ENCODE measurements around the gene ARHGAP25. TPM values are rescaled to one million over a fixed set of nuclear protein-coding genes. Genes with fewer than 3 reads are reported as not detected.

ARHGAP25 gene
- total and polyA plus RNA-seq, 9 donors, result 8.5 to 30.5 (median 13.0) TPM

DNA sequence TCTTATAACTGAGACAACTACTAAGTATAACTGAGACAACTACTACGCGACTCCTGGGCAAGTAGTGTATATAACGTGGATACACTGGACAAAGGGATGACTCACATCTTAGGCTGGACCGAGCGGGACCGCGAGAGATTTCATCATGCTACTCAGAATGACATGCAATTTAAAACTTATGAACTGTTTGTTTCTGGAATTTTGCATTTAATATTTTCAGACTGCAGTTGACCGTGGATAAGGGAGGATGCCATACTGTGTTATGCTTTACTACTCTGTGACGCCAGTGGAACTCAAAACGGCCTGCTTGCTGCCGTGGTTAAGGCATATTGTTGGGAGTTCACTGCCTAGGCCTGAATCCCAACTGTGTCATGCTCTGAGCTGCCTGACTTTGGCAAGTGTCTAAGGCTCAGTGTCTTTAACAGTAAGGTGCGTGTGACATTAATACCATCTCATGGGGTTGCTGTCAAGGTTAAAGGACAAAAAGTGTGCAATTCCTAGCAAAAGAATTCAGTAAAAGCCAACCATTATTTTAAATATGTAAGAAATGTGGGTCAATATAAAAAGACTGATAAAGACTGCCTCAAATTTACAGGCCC is 72.0 kb downstream of the ARHGAP25 start:
- H3K9me3 ChIP-seq, result no peaks in the 10 kb centered on the region
- intact Hi-C loops (cut with DNase I), result no loop called here
- TF ChIP-seq, protein P1, sequence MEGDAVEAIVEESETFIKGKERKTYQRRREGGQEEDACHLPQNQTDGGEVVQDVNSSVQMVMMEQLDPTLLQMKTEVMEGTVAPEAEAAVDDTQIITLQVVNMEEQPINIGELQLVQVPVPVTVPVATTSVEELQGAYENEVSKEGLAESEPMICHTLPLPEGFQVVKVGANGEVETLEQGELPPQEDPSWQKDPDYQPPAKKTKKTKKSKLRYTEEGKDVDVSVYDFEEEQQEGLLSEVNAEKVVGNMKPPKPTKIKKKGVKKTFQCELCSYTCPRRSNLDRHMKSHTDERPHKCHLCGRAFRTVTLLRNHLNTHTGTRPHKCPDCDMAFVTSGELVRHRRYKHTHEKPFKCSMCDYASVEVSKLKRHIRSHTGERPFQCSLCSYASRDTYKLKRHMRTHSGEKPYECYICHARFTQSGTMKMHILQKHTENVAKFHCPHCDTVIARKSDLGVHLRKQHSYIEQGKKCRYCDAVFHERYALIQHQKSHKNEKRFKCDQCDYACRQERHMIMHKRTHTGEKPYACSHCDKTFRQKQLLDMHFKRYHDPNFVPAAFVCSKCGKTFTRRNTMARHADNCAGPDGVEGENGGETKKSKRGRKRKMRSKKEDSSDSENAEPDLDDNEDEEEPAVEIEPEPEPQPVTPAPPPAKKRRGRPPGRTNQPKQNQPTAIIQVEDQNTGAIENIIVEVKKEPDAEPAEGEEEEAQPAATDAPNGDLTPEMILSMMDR (IDR thresholded peaks at IDR 0.05), result no peak
- TF ChIP-seq POLR2A (IDR thresholded peaks at IDR 0.05), result no peak
- TF ChIP-seq EP300 (IDR thresholded peaks at IDR 0.05), result no peak
- no peaks in the 10 kb centered on the region for H3K27me3 ChIP-seq
- peaks cover 3% of the 10 kb centered on the region for H3K4me1 ChIP-seq (ENCODE audit: insufficient read depth)
- 89 to 92% (median 89%) methylated on average over 12 of the region's 12 CpGs for WGBS, 3 donors
- no peak for DNase-seq
- no peaks in the 10 kb centered on the region for H3K36me3 ChIP-seq
- H3K27ac ChIP-seq, result no peak overlapping the region
- H3K4me3 ChIP-seq, result no peak overlapping the region

DNA sequence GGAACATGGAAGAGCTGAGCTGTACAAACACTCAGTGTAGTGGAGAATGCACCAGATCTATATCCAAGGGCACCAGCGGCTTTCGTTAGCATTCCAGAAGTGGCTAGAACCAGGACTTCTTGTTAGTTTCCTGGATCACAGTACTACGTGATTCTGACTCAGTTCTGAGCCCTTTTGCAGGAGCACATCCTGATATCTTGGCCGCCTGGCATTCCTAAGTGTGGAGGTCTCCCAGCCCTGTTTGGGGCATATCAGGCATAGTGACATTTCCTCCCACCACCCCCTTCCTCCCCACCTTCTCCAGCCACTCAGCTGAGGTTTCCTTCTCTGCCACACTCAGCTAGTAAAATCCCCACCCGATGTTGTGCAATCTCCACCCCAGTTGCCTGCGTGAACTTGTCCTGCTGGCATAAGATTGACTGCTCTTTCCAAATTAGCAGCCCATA is 73.2 kb downstream of the ARHGAP25 start:
- no peaks in the 10 kb centered on the region for H3K9me3 ChIP-seq
- H3K27me3 ChIP-seq, result no peaks in the 10 kb centered on the region
- no peak for DNase-seq
- no peak overlapping the region for H3K27ac ChIP-seq
- WGBS, 3 donors, result 73 to 77% (median 75%) methylated on average over 6 of the region's 6 CpGs
- peaks cover 5% of the 10 kb centered on the region for H3K4me1 ChIP-seq (ENCODE audit: insufficient read depth)
- H3K4me3 ChIP-seq, result no peak overlapping the region
- intact Hi-C loops (cut with DNase I), result no loop called here
- TF ChIP-seq POLR2A (IDR thresholded peaks at IDR 0.05) (no peak), EP300 (IDR thresholded peaks at IDR 0.05) (no peak)
- TF ChIP-seq, protein P1 (IDR thresholded peaks at IDR 0.05), result no peak
- no peaks in the 10 kb centered on the region for H3K36me3 ChIP-seq

DNA sequence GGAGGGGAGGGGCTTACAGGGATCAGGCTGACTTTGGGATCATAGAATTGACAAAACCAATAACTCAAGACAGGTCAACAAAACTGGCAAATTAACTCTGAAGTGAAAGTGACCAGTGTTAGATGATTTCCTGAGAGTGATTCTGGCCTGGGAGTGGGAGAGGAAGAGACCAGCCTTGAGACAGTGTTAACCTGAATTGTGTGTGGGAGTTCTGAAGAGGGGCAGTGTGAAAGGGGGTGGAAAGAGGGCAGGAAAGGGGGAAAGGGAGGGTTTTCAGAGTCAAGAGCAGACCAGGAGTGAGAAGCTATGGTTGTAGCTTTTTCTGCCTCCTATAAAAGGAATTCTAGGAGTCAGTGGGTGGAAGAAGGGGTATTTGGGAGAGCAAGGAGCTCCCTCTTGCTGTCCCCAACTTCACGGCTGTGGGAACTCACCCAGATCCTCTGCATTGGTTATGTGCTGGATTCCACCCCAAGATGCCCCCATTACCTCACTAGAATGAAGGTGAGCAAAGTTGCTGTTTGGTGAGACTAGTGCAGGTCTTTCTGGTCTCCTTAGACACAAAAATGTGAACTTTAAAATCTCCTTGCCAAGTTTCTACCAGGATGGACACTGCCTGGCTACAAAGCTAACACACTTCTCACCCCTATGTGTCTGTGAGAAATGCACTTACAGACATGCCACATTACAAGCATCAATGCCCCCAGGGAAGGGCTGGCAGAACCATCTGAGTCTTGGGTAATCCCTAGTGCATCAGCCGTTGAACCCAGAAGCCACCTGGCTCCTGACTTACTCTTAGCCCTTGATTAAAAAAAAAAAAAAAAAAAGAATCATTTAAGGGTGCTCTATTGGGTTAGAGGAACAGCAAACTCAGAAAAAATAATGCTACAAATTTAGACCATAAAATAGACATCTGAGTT is 75.0 kb downstream of the ARHGAP25 start:
- DNase-seq, result no peak
- H3K27me3 ChIP-seq, result no peaks in the 10 kb centered on the region
- H3K4me1 ChIP-seq (ENCODE audit: insufficient read depth), result peaks cover 8% of the 10 kb centered on the region
- H3K9me3 ChIP-seq, result no peaks in the 10 kb centered on the region
- WGBS, 3 donors, result 78 to 80% (median 80%) methylated on average over 2 of the region's 2 CpGs
- H3K27ac ChIP-seq, result no peak overlapping the region
- H3K36me3 ChIP-seq, result no peaks in the 10 kb centered on the region
- intact Hi-C loops (cut with DNase I), result no loop called here
- H3K4me3 ChIP-seq, result no peak overlapping the region
- TF ChIP-seq, protein P1 (IDR thresholded peaks at IDR 0.05), result no peak
- TF ChIP-seq POLR2A (IDR thresholded peaks at IDR 0.05) (no peak), EP300 (IDR thresholded peaks at IDR 0.05) (no peak)

DNA sequence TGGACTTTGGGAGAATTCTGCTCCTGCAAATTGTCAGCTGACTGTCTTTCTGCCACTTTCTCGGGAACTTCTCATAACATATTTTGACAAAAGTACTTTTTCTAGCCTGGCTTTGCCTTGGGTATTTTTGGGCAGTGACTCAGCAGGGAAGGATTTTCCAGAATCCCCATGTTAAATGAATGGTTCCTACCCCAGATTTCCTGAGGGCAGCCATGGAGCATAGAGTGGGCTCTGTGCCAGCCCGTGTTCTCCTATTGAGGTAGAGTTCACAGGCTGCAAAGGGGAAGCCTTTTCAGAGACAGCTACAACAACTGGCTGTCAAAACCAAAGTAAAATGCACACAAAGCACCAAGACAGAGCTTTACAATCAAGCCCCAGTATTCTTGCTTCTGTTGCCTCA is 76.8 kb downstream of the ARHGAP25 start:
- no peaks in the 10 kb centered on the region for H3K9me3 ChIP-seq
- intact Hi-C loops (cut with DNase I), result no loop called here
- H3K36me3 ChIP-seq, result no peaks in the 10 kb centered on the region
- WGBS, 3 donors, result 49 to 61% (median 51%) methylated on average over 2 of the region's 2 CpGs
- DNase-seq, result peak; percentile 33 to 62 (median 57)
- H3K27ac ChIP-seq, result no peak overlapping the region
- no peak overlapping the region for H3K4me3 ChIP-seq
- TF ChIP-seq, protein P1 (IDR thresholded peaks at IDR 0.05), result no peak
- no peak for TF ChIP-seq EP300 (IDR thresholded peaks at IDR 0.05)
- TF ChIP-seq POLR2A (IDR thresholded peaks at IDR 0.05), result no peak
- no peaks in the 10 kb centered on the region for H3K27me3 ChIP-seq
- H3K4me1 ChIP-seq (ENCODE audit: insufficient read depth), result peaks cover 8% of the 10 kb centered on the region
